NCI-H1092 (cell line): ENCODE results near the gene ARFGAP1.
"Not testable (repeated sequence)": the region's sequence is repeated elsewhere in the genome, so short reads cannot be mapped to it uniquely, and the experiment has no call there.

Experiments
- DNase-seq: peaks from one replicate; lab custom pipeline; 2025; lab: John Stamatoyannopoulos, UW

Gene ARFGAP1

GRCh38 chr20:63334356-63334755, 61.7 kb downstream of the ARFGAP1 start:
- no peak for DNase-seq

- not testable (repeated sequence) for DNase-seq
Measured at GRCh38 chr20:63335060-63335459, 62.4 kb downstream of the ARFGAP1 start.

GRCh38 chr20:63335711-63336110, 63.1 kb downstream of the ARFGAP1 start:
- DNase-seq = no peak

- no peak for DNase-seq
Measured at GRCh38 chr20:63336232-63336752, 63.7 kb downstream of the ARFGAP1 start.

GRCh38 chr20:63337786-63338420, 65.3 kb downstream of the ARFGAP1 start:
- no peak for DNase-seq
